Measurements from ENCODE around the gene UBE2V1. TPM values are rescaled to one million over a fixed set of nuclear protein-coding genes. Genes with fewer than 3 reads are reported as not detected.

UBE2V1 gene
- total RNA-seq, 3 donors from 2014 or later (not counting 1 experiment from before 2014, with no cell fraction given), result 194 to 238 (median 236) TPM

DNA sequence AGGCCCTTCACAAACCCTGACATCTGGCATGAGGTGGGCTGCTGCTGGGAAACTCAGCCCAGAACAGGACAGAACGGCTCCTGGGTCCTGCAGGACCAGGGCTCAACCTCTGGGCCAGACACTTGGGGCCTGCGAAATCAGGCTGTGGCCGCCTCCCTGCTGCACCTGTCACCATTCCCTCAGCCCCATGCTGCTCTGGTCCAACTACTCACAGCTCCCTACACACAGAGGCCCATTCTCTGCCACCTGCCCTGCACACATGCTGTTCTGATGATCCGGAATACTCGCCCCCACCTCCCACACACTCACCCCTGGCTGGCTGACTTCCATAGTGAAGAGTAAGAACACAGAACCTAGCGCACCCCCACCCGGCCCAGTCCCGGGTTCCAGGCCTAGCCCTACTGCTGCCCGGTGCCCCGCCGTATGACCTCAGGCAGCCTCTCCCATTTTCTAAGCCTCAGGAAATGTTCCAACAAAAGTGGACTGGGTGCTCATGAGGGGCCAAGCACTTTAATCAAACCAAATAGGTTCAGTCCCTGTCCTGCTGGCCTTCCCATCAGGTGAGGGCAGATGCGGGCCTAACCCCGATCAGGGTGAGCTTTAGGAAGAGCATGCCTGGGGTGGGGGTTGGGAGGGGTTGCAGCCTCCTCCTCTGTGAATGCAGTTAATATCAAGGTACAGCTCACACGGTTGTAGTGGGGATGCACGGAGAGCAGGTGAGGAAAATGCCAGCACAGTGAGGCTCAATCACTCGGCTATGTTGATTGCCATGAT is 36.7 kb upstream of the UBE2V1 start:
- Mint-ChIP-seq H3K4me1 (peaks cover 54 to 82% of the 10 kb centered on the region in 2 donors), H3K27ac (peak overlapping the region in 1 of 2 donors; percentile 96), H3K4me3 (peak overlapping the region; percentile 25), H3K9me3 (no peaks in the 10 kb centered on the region), H3K27me3 (ENCODE audit: low read depth in 2 of 2) (no peaks in the 10 kb centered on the region), H3K36me3 (no peaks in the 10 kb centered on the region)
- TF ChIP-seq, protein P1, sequence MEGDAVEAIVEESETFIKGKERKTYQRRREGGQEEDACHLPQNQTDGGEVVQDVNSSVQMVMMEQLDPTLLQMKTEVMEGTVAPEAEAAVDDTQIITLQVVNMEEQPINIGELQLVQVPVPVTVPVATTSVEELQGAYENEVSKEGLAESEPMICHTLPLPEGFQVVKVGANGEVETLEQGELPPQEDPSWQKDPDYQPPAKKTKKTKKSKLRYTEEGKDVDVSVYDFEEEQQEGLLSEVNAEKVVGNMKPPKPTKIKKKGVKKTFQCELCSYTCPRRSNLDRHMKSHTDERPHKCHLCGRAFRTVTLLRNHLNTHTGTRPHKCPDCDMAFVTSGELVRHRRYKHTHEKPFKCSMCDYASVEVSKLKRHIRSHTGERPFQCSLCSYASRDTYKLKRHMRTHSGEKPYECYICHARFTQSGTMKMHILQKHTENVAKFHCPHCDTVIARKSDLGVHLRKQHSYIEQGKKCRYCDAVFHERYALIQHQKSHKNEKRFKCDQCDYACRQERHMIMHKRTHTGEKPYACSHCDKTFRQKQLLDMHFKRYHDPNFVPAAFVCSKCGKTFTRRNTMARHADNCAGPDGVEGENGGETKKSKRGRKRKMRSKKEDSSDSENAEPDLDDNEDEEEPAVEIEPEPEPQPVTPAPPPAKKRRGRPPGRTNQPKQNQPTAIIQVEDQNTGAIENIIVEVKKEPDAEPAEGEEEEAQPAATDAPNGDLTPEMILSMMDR (IDR thresholded peaks at IDR 0.05), result no peak
- no peaks in the 10 kb centered on the region for H3K9me3 ChIP-seq (ENCODE audit: control insufficient read depth, insufficient read depth, low read length)
- peaks cover 8% of the 10 kb centered on the region for H3K36me3 ChIP-seq (ENCODE audit: control insufficient read depth, insufficient read depth, low read length)
- DNase-seq (no peak), ATAC-seq (no peak)
- H3K4me3 ChIP-seq (ENCODE audit: low read length), result no peak overlapping the region
- WGBS (ENCODE audit: insufficient coverage), result 97% methylated on average over 16 of the region's 16 CpGs
- H3K27ac ChIP-seq (ENCODE audit: low read length), result no peak overlapping the region
- H3K4me1 ChIP-seq (ENCODE audit: control insufficient read depth, insufficient read depth, low read length), result peaks cover 68% of the 10 kb centered on the region
- intact Hi-C loops (cut with micrococcal nuclease), result no loop called here
- H3K27me3 ChIP-seq (ENCODE audit: control insufficient read depth, insufficient read depth, low read length), result no peaks in the 10 kb centered on the region

DNA sequence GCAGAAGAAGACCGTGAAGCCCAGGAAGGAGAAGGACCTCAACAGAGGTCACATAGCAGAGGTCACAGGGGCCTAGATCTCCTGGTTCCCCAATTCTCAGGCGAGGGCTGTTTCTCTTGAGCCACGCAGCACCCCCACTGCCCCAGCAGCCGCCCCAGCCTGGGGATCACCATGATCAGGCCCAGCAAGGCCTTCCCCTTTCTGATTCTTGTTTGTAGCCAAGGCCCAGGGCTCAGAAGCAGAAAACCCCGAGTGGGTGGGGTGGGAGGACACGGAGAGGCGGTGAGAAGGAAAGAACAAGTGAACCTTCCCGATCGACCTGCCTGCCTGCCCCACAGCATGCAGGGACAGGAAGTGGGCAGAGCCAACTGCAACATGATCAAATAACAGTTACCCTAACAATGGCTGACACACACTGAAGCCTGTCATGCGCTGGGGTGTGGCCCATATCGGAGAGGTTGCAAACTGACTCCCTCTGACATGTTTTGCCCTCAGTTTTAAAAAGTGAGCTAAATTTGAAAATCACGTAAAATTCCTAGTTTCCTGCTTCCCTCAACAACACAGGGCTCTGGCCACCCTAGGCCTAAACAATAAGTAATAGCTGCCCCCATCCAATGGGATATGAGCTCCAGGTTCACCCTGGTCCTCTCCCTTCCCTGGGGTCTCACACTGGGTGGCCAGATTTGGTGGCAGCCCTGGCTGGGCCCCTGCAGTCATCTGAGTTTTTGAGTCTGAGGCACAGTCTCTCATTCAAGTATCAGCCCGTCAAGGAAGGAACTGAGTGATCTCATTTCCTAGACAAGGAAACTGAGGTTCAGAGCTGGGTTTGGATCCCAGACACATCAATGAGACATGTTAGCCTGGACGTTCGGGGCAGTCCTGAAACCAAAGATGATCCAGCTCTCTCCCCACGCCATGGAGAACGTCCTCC is 34.0 kb upstream of the UBE2V1 start:
- peak overlapping the region; percentile 94 for H3K27ac ChIP-seq (ENCODE audit: low read length)
- no peaks in the 10 kb centered on the region for H3K36me3 Mint-ChIP-seq
- H3K36me3 ChIP-seq (ENCODE audit: control insufficient read depth, insufficient read depth, low read length), result peaks cover 20% of the 10 kb centered on the region

DNA sequence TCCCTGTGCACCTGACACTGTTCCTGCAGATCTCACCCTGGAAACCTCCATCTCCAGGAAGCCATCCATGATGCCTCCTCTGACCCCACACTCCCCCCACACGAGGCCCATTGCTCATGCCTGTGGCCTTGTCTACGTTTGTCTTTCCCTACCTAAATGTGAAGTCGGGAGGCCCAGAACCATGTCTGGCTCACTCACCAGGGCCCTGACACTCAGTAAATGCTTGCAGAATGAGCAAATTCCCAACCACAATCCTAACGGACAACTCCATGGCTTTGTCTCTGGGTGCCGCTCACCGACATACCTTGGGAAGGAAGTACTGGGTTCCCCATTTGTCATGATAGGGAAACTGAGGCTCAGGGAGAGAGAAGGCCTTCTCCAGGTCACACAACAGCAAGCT is 33.3 kb upstream of the UBE2V1 start:
- Mint-ChIP-seq H3K4me1 (peaks cover 44 to 74% of the 10 kb centered on the region in 2 donors), H3K36me3 (no peaks in the 10 kb centered on the region)
- WGBS (ENCODE audit: insufficient coverage), result 88% methylated on average over 4 of the region's 6 CpGs

More for the DNA sequence above, 34.0 kb upstream of the UBE2V1 start:
- Mint-ChIP-seq H3K27me3 (ENCODE audit: low read depth in 2 of 2) (no peaks in the 10 kb centered on the region), H3K9me3 (no peaks in the 10 kb centered on the region), H3K4me1 (peaks cover 50 to 75% of the 10 kb centered on the region in 2 donors), H3K4me3 (peak overlapping the region; percentile 76), H3K27ac (peak overlapping the region; percentile 91 to 96)
- Histone ChIP-seq H3K4me1 (ENCODE audit: control insufficient read depth, insufficient read depth, low read length) (peaks cover 48% of the 10 kb centered on the region), H3K4me3 (ENCODE audit: low read length) (peak overlapping the region; percentile 14), H3K9me3 (ENCODE audit: control insufficient read depth, insufficient read depth, low read length) (no peaks in the 10 kb centered on the region), H3K27me3 (ENCODE audit: control insufficient read depth, insufficient read depth, low read length) (no peaks in the 10 kb centered on the region)
- ATAC-seq (peak; percentile 95 to 98 (median 97)), DNase-seq (peak; percentile 57 to 92)
- intact Hi-C loops (cut with micrococcal nuclease), result no loop called here
- WGBS (ENCODE audit: insufficient coverage), result 23% methylated on average over 17 of the region's 17 CpGs
- TF ChIP-seq, protein P1 (IDR thresholded peaks at IDR 0.05), result no peak

More for the DNA sequence above, 33.3 kb upstream of the UBE2V1 start:
- H3K4me3 ChIP-seq (ENCODE audit: low read length), result no peak overlapping the region
- no peaks in the 10 kb centered on the region for H3K9me3 Mint-ChIP-seq
- H3K4me1 ChIP-seq (ENCODE audit: control insufficient read depth, insufficient read depth, low read length), result peaks cover 42% of the 10 kb centered on the region
- H3K27me3 ChIP-seq (ENCODE audit: control insufficient read depth, insufficient read depth, low read length), result no peaks in the 10 kb centered on the region
- intact Hi-C loops (cut with micrococcal nuclease), result no loop called here
- peak overlapping the region; percentile 91 to 96 for H3K27ac Mint-ChIP-seq
- ATAC-seq, result no peak
- no peak overlapping the region for H3K4me3 Mint-ChIP-seq
- H3K9me3 ChIP-seq (ENCODE audit: control insufficient read depth, insufficient read depth, low read length), result no peaks in the 10 kb centered on the region
- TF ChIP-seq, protein P1 (IDR thresholded peaks at IDR 0.05), result no peak
- no peaks in the 10 kb centered on the region for H3K27me3 Mint-ChIP-seq (ENCODE audit: low read depth in 2 of 2)
- H3K36me3 ChIP-seq (ENCODE audit: control insufficient read depth, insufficient read depth, low read length), result peaks cover 27% of the 10 kb centered on the region
- no peak for DNase-seq
- peak overlapping the region; percentile 94 for H3K27ac ChIP-seq (ENCODE audit: low read length)
